Activated CD4-positive, alpha-beta memory T cell treated with anti-CD3 and anti-CD28 coated beads for 36 hours (primary cell): Measurements from ENCODE around the gene MRPS23. TPM values are rescaled to one million over a fixed set of nuclear protein-coding genes. Genes with fewer than 3 reads are reported as not detected.
A peak's percentile ranks its signal among the peaks of the same experiment; 100 is the strongest.

ENCODE experiments used
- CTCF ChIA-PET: fragments of 350-600 bp; sonication (Branson Sonifier 250); formaldehyde crosslinking; loops from one replicate; lab custom pipeline; 2021; ENCODE audit warnings: antibody characterized with exemption, inconsistent platforms; lab: Charles Lee
- POLR2A ChIA-PET: fragments of 350-600 bp; sonication (Branson Sonifier 250); formaldehyde crosslinking; loops from one replicate; lab custom pipeline; 2021; ENCODE audit warnings: antibody characterized with exemption; lab: Charles Lee
- DNase-seq: peaks from one replicate; pipeline ENCODE4 v3.0.0-alpha.2; 2020
- H3K27ac Mint-ChIP-seq: one replicate; pipeline ENCODE4 v1.8.0; 2021; ENCODE audit warnings: mixed read lengths
- H3K27me3 Mint-ChIP-seq: one replicate; pipeline ENCODE4 v1.8.0; 2021; ENCODE audit warnings: mixed read lengths
- H3K36me3 Mint-ChIP-seq: one replicate; pipeline ENCODE4 v1.8.0; 2021; ENCODE audit warnings: mixed read lengths
- H3K4me1 Mint-ChIP-seq: one replicate; pipeline ENCODE4 v1.8.0; 2021; ENCODE audit warnings: low read depth, mixed read lengths
- H3K4me3 Mint-ChIP-seq: one replicate; pipeline ENCODE4 v1.8.0; 2021; ENCODE audit warnings: mild to moderate bottlenecking, mixed read lengths
- H3K9me3 Mint-ChIP-seq: one replicate; pipeline ENCODE4 v1.8.0; 2021; ENCODE audit warnings: mixed read lengths
- intact Hi-C: fragments of 100-400 bp; cut with micrococcal nuclease; formaldehyde crosslinking; loops from one replicate; pipeline ENCODE4 v1.15.1; 2023
- total RNA-seq, 2 experiments: library from RNA; stranded (reverse); gene quantifications; one replicate each; pipeline ENCODE4 v1.2.3, GENCODE V29; 2021

MRPS23 gene
- total RNA-seq, 2 experiments from 2014 or later: 58.2 to 64.1 TPM

DNA sequence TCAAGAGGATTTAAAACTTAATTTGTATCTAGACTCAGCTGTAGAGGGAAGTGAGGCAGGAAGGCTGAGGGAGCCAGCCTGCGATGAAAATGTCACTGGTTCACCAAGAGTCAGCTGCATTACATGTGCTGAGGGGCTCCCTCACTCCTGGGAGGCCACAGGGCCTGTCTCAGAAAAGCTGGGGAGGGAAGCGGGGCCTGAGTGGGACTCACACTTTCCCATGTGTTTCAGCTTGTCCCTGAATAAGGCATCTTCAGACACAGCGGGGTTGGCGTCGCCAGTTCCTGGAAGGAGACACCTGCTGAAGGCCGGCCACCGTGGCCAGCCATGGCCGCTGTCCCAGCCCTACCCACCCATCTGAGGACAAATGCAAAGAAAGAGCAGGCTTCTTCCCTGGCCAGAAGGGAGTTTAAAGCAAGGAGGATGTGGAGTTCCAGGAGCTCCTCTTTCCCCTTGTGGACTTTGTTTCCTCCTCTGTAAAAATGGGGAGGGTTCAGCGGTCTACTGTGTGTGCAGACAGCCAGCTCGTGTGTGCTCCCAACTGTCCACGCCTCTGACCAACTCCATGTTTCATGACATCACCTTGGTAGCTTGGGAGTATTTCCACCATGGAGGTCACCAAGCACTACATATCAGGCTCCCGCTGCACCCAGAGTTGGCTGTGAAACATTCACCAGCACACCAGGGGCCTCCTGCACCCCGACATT lies 19.2 kb upstream of the MRPS23 start:
- Mint-ChIP-seq H3K27ac (no peak overlapping the region), H3K27me3 (peaks cover 15% of the 10 kb centered on the region), H3K36me3 (no peaks in the 10 kb centered on the region), H3K4me1 (peaks cover 10% of the 10 kb centered on the region), H3K9me3 (no peaks in the 10 kb centered on the region), H3K4me3 (no peak overlapping the region)
- intact Hi-C loops: no loop called here
- ChIA-PET CTCF (interaction anchor here (0.8 to 2.7 kb wide), 5 partner anchors 10 to 130 kb away, joined by 3 to 12 read pairs (median 3); no protein-coding TSS in a partner anchor), POLR2A (interaction anchor here (1.3 kb wide), 1 partner anchor 9 kb away, joined by 8 read pairs; no protein-coding TSS in a partner anchor)
- DNase-seq: no peak

DNA sequence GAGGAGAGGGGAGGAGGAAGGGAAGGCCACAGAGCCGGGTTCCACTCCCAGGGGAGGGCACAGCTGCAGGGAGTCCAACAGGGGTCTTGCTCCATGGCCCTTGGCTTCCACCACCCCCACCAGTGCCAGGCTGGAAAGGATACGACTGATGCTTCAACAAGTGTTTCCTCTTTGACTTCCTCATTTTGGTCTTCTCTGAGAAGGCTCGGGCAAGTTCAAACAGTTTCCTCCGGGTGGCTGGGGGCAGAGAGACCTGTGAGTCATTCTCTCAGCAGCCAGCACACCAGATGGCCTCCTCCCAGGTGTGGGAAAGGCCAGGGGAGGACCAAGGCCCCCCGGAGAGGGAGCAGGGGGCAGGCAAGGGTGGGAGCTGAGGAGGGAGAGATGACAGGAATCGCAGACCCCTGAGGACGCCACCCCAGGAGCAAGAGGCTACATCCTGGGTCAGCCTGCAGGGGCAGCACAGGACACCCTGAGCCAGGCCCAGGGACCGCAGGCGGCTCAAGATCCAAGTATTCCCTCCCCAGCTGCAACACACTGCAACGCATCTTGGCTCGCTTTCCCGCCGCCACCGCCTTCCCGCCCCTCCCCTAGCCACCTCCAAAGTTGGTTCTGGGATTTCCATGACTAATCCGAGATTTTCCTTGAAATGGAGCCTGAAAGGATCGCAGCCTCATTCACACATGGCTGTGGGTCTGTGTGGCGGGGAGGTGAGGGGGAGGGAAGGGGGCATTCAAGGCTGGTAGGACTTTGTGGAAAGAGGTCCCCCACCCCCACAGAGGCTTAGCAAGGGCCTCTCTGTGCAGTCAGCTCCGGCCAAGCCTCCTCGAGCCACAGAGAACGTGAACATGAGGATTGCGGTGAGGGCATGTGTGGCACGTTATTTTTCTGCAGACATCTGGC lies 18.4 kb upstream of the MRPS23 start:
- H3K27ac Mint-ChIP-seq: no peak overlapping the region
- H3K36me3 Mint-ChIP-seq: no peaks in the 10 kb centered on the region
- H3K9me3 Mint-ChIP-seq: no peaks in the 10 kb centered on the region
- peak; percentile 50 for DNase-seq
- POLR2A ChIA-PET: no interaction called here
- peaks cover 8% of the 10 kb centered on the region for H3K27me3 Mint-ChIP-seq
- intact Hi-C loops: no loop called here
- CTCF ChIA-PET: interaction anchor here (0.6 to 2.7 kb wide), 7 partner anchors 9 to 244 kb away, joined by 3 to 15 read pairs (median 3); no protein-coding TSS in a partner anchor
- peaks cover 7% of the 10 kb centered on the region for H3K4me1 Mint-ChIP-seq
- no peak overlapping the region for H3K4me3 Mint-ChIP-seq

DNA sequence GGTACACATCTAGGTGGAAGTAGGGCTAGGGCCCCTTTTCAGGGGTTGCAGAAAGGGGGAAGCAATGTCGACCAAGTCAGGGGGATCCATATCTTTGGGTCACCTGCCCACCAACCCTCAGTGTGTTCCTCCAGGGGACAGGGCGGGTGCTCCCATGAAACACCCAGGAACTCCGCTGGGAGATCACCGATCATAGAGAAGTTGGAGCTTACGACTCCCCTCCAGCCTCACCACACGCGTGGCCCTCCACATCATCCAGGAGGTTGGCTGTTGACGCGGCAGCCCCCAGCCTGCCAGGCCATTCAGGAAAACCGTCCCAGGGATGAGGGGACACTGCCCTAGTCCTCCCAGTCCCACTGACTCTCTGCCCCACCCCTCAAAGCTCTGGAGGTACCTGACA lies 17.3 kb upstream of the MRPS23 start:
- H3K27ac Mint-ChIP-seq: no peak overlapping the region
- H3K27me3 Mint-ChIP-seq: peaks cover 4% of the 10 kb centered on the region
- ChIA-PET CTCF (interaction anchor here (0.6 to 2.7 kb wide), 4 partner anchors 8 to 245 kb away, joined by 3 to 15 read pairs (median 4); no protein-coding TSS in a partner anchor), POLR2A (no interaction called here)
- no peaks in the 10 kb centered on the region for H3K36me3 Mint-ChIP-seq
- intact Hi-C loops: no loop called here
- H3K9me3 Mint-ChIP-seq: no peaks in the 10 kb centered on the region
- no peak for DNase-seq
- H3K4me1 Mint-ChIP-seq: peaks cover 7% of the 10 kb centered on the region
- no peak overlapping the region for H3K4me3 Mint-ChIP-seq

DNA sequence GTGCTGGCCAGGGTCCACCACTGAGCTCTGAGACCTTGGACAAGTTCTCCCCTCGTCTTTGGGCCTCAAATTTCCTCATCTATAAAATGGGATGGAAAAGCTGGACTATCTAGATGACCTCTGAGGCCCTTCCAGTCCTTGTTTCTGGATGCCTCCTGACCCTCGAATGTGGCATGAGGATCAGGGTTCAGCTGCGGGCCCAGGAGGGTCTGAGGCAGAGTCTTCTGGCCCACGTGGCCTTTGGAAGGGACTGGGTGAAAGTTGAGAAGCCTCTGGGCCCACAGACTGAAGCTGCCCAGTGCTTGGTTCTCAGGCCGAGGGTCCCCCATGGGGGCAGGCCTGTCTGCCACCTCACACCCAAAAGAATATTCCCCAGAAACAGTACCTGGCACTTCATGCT lies 16.9 kb upstream of the MRPS23 start:
- ChIA-PET POLR2A (no interaction called here), CTCF (interaction anchor here (1.5 to 2.7 kb wide), 3 partner anchors 7 to 246 kb away, joined by 3 to 15 read pairs (median 4); no protein-coding TSS in a partner anchor)
- H3K36me3 Mint-ChIP-seq: no peaks in the 10 kb centered on the region
- intact Hi-C loops: no loop called here
- H3K9me3 Mint-ChIP-seq: no peaks in the 10 kb centered on the region
- no peak overlapping the region for H3K4me3 Mint-ChIP-seq
- peaks cover 3% of the 10 kb centered on the region for H3K27me3 Mint-ChIP-seq
- no peak overlapping the region for H3K27ac Mint-ChIP-seq
- H3K4me1 Mint-ChIP-seq: peaks cover 9% of the 10 kb centered on the region
- DNase-seq: no peak

DNA sequence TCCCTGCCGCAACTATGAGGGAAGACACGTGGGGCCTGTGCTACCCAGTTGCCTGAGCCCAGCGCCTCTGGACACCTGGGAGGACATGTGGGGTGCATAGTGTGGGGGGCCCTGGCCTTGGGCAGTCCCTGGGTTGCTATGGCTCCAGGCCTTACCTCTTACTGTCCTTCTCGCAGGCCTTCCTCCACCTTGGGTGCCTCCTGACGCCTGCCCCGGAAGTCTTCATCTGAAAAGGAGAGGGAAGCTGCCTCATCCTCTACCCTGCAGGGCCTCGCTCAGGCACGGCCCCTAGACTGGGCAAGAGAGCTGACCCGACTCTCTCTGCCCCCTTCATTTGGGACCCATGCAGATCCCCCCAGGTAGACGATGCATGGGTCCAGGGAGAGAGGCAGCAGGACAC lies 16.5 kb upstream of the MRPS23 start:
- CTCF ChIA-PET: interaction anchor here (0.6 to 2.7 kb wide), 2 partner anchors 9 to 13 kb away, joined by 3 to 15 read pairs; no protein-coding TSS in a partner anchor

DNA sequence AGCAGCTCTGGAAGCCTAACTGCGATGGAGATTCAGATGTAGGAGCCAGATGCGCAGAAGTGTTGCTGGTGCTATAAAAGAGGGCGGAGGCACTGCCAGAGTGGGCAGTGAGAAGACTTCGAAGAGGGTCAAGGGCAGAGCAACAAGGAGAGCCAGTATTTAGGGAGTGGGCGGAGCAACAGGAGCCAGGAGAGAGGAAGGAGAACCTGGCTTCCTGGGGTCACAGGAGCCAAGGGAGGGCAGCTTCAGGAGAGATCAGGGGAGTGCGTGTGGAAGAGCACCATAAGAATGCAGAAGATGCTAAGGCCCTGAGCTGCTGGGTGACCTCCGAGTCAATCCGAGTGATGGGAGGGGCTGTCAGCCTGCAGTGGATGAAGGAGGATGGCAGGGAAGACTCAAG lies 14.4 kb upstream of the MRPS23 start:
- intact Hi-C loops: no loop called here
- Mint-ChIP-seq H3K4me3 (no peak overlapping the region), H3K36me3 (no peaks in the 10 kb centered on the region), H3K4me1 (peaks cover 20% of the 10 kb centered on the region), H3K9me3 (no peaks in the 10 kb centered on the region), H3K27me3 (peaks cover 8% of the 10 kb centered on the region), H3K27ac (no peak overlapping the region)
- ChIA-PET POLR2A (interaction anchor here (1.0 kb wide), 1 partner anchor 14 kb away, joined by 3 read pairs; the partner anchor contains the start of gene MRPS23), CTCF (interaction anchor here (0.8 kb wide), 1 partner anchor 249 kb away, joined by 3 read pairs; no protein-coding TSS in a partner anchor)
- DNase-seq: no peak

More for the DNA sequence above, 16.5 kb upstream of the MRPS23 start:
- DNase-seq: no peak
- H3K27ac Mint-ChIP-seq: peak overlapping the region; percentile 23
- POLR2A ChIA-PET: no interaction called here
- H3K36me3 Mint-ChIP-seq: no peaks in the 10 kb centered on the region
- H3K27me3 Mint-ChIP-seq: peaks cover 3% of the 10 kb centered on the region
- no peaks in the 10 kb centered on the region for H3K9me3 Mint-ChIP-seq
- no peak overlapping the region for H3K4me3 Mint-ChIP-seq
- H3K4me1 Mint-ChIP-seq: peaks cover 11% of the 10 kb centered on the region
- intact Hi-C loops: no loop called here

DNA sequence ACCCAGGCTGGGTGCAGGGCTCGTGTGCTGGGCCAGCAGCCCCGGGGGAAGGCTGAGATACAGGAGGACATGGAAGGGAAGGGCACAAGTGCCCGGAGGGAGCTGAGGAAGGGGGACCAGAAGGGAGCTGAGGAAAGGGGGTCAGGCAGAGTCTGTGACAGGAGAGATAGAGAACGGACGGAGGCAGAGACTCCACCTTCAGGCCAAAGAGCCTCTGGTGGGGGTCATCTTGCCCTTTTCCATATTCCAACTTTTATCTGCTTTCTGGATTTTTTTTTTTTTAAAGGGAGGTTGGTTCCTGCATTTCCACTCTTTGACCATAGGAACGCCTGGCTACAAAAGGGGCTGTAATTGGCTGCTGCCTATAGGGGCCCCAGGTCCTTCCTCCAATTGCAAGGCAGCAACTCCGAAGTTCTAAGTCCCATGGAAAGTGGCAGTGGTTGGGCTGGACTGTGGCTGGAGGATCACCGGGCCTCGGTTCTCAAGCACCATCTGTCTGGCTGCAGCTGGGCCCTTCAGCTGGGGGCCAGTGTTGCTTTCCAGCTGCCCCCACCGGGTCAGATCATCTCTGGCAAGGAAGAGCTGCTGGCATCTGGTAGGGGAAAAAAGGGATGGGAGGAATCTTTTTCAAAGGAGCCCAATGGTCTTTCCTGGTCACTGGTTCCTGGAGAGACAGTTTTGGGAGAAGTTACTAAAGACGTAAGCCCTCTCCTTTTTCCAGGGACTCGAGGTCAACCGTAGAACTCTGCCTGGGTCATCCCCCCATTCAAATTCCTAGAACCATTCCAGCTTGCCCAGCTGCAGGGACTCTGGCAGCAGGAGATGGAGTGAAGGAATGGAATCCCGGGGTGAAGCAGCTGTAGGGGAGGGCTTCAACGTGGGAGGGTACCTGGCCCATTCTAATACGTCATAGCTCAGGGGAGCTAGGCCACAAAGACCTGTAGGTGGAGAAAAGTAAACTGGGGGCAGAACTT lies 13.1 kb upstream of the MRPS23 start:
- POLR2A ChIA-PET: no interaction called here
- CTCF ChIA-PET: interaction anchor here (0.6 to 1.4 kb wide), 2 partner anchors 136 to 249 kb away, joined by 3 to 4 read pairs; no protein-coding TSS in a partner anchor

DNA sequence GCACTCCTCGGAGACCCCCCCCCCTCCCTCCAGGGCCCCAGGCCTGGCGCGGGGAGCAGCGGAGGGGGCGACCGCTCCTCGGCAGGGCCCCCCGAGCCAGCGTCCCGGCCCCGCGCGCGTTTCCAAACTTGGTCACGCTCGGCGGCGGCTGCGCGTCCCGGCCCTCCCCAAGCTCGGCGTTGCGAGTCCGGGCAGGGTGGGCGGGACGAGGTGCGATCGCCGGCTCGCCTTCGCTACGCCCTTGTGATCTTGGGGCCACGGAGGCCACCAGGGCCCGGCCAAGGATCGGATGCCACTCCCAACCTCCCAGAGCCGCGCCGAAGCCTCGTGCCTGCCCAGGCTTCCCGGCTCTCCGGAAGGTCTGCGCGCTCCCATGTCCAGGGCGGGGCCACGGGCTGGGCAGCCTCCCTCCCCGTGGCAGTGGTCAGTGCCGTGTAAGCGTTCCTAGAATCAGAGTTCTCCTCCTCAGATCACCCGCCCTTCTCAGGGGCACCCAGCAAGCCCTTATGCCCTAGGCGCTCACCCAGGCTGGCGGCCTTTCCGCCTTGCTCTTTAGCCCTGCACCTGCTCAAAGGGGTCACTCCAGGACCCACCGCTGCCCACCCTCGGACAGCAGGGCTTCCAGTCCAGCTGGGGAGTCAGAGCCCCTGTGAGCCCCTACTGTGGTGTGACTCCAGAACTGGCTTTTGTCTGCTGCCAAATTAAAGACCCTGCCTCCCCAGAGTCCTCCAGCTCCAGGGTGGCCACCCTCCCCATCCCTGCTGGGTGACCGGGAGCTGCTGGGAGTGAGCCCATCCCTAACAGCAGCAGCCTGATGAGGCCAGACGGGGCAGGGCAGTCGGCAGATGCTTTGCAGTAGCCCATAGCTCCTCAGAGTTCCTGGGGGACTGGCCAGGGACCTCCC lies 12.2 kb upstream of the MRPS23 start:
- no peak for DNase-seq
- ChIA-PET CTCF (interaction anchor here (0.6 to 9.4 kb wide), 9 partner anchors 8 to 251 kb away, joined by 3 to 170 read pairs (median 11); partner anchors contain the start of genes CUEDC1 and MRPS23), POLR2A (interaction anchor here (2.8 kb wide), 1 partner anchor 135 kb away, joined by 9 read pairs; no protein-coding TSS in a partner anchor)
- peak overlapping the region; percentile 2 for H3K4me3 Mint-ChIP-seq
- no peaks in the 10 kb centered on the region for H3K9me3 Mint-ChIP-seq
- intact Hi-C loops: no loop called here
- H3K27ac Mint-ChIP-seq: no peak overlapping the region
- peaks cover 13% of the 10 kb centered on the region for H3K4me1 Mint-ChIP-seq
- no peaks in the 10 kb centered on the region for H3K36me3 Mint-ChIP-seq
- H3K27me3 Mint-ChIP-seq: peaks cover 10% of the 10 kb centered on the region

More for the DNA sequence above, 13.1 kb upstream of the MRPS23 start:
- no peak for DNase-seq
- intact Hi-C loops: no loop called here
- peaks cover 10% of the 10 kb centered on the region for H3K27me3 Mint-ChIP-seq
- peaks cover 18% of the 10 kb centered on the region for H3K4me1 Mint-ChIP-seq
- H3K27ac Mint-ChIP-seq: no peak overlapping the region
- no peak overlapping the region for H3K4me3 Mint-ChIP-seq
- H3K9me3 Mint-ChIP-seq: no peaks in the 10 kb centered on the region
- no peaks in the 10 kb centered on the region for H3K36me3 Mint-ChIP-seq

DNA sequence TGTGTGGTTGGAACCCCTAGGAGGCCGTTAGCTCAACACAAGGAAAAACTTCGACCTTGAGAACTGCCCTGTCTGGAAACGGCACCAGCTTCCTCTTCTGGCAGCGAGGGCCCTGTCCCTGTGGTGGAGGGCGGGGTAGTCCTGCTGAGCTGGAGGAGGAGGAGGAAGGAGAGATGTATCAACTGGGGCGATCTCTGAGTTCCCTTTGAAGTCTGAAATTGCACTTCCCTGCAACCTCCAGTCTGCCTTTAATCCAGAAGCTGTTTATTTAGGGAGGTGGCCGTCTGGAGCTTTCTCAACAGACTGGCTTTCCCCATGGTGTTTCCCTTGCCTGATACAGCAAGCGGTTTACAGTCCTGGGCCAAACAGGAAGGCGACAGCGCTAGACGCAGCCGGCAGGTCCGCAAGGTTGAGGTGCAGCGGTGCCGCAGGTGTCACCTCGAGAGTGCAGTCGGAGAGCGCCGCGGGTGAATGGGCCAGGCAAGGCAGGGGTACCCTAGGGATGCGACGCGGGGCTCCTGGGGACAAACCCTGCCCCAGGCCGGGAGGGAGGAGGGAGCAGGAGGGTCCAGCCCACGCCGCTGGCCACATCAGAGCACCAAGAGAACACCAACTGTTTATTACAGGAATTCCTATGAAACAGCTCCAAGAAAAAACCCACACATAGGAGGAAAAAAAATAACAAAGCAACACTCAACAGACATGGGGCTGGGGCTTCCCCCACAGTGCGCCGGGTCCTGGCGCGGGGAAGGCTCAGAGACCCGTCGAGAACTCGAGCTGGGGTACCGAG lies 11.4 kb upstream of the MRPS23 start:
- no peak overlapping the region for H3K27ac Mint-ChIP-seq
- ChIA-PET POLR2A (interaction anchor here (0.6 to 2.8 kb wide), 5 partner anchors 9 to 292 kb away, joined by 3 to 9 read pairs (median 7); partner anchors contain the start of gene MRPS23), CTCF (interaction anchor here (0.7 to 9.4 kb wide), 14 partner anchors 9 to 389 kb away, joined by 3 to 170 read pairs (median 8); partner anchors contain the start of genes CUEDC1 and MRPS23)
- peaks cover 10% of the 10 kb centered on the region for H3K27me3 Mint-ChIP-seq
- H3K4me3 Mint-ChIP-seq: peak overlapping the region; percentile 71
- intact Hi-C loops: no loop called here
- H3K4me1 Mint-ChIP-seq: peaks cover 13% of the 10 kb centered on the region
- peak; percentile 46 for DNase-seq
- H3K9me3 Mint-ChIP-seq: no peaks in the 10 kb centered on the region
- H3K36me3 Mint-ChIP-seq: no peaks in the 10 kb centered on the region
